ENCODE measurements around the gene COA5.

The COA5 gene, protein sequence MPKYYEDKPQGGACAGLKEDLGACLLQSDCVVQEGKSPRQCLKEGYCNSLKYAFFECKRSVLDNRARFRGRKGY

DNA sequence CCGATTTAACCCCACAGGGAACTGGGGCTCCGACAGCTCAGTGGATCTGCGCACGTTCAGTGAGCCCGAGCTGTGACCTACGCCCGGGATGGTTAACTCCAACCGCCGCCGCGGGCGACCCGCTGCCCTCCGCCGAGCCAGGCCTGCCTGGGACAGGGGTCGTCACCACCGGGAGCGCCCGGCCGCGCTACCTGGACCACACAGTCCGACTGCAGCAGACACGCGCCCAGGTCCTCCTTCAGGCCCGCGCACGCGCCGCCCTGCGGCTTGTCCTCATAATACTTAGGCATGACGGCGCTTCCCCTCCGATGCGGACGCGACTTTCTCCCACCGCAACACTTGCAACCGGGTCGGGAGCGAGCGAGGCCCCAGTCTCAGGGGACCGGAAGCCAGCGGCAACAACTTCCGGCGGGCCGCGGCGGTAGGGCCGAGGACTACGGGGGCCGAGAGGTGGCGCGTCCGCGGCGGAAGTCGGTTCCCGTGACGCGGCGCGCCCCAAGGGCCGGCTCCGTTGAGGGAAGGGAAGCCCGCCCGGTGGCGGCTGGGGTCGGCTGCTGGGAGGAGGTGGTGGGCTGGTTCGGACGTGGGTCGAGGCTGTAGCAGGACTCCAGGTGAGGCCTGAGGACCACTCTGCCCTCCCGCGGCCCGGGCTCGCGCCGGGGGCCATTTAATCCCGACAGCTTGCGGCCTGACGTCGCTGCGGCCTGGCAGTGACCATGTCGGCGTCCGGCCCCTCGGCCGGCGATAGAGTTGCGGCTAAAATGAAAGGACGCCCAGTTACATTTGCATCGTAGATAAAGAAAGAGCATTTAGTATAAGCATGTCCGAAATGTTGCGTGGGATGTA is at the start of gene COA5, which contains the start of gene UNC50:
Gene COA5 (minus strand): TSS at position 397 of the 846 bp plus-strand sequence. CDS start 107 bp downstream, at position 290.
Gene UNC50 (plus strand): TSS at position 474 of the 846 bp plus-strand sequence. CDS start 1,171 bp downstream, outside the sequence.
- DNase-seq (ENCODE audit: low read depth in 3 of 3) = peak; percentile 88 to 90 (median 88)

DNA sequence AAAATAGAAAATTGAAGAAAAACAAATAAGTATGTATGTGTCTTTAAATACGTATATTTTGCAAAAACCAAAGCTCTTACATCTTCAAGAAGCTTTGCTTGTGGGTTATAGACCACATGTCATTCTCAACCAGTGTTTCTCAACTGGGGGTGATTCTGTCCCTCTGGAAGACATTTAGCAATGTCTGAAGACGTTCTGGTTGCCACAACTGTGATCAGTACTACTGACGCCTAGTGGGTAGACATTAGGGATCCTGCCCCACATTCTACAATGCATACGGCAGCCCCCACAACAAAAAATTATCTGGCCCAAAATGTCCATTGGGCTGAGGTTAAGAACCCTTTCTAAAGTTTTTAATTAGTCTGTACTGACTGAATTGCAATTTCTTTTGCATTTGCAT is 48.5 kb upstream of the COA5 start:
- DNase-seq (ENCODE audit: low read depth in 3 of 3) = no peak

DNA sequence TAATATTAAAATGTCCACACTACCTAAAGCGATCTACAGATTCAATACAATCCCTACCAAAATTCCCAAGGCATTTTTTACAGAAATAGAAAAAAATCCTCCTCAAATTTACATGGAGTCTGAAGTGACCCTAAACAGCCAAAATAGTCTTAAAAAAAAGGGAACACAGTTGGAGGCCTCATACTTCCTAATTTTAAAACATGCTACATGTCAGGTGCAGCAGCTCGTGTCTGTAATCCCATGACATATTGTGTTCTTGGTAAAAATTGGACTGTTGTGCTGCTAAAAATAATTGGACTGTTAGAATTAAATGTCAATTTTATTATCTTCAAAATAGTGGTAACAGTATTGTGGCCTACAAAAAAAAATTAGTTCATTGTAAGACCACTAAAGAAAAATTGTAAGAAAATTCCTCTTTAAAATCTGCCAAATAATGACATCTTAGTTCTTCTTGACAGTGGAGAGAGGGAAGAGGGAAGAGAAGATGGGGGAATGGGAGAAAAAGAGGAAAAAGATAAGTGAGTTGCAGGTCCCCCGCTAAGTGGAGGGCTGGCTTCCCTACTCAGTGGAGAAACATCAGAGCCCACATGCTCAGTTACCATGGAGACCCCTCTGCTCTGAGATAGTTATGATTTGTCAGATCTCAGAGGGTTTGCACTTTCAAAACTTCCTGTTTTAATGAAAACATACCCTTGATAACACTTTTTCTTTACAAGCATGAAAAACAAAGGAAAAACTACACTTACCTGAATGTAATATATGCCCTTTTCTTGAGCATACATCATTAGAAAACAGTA is 46.6 kb upstream of the COA5 start:
- no peak for DNase-seq (ENCODE audit: low read depth in 3 of 3)

DNA sequence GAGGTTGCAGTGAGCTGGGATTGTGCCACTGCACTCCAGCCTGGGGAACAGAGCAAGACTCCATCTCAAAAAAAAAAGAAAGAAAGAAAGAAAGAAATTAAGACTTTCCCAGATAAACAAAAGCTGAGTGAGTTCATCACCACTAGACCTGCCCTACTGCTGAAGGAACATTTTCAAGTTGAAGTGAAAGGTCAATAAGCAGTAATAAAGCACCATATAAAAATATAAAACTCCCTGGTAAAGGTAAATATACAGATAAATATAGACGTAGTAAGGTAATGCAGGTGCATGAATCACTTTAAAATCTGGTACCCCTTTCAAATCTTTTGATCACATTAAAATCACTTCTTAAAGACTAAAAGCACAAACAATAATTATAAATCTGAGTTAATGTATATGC is 42.7 kb upstream of the COA5 start:
- DNase-seq (ENCODE audit: low read depth in 3 of 3) = no peak

DNA sequence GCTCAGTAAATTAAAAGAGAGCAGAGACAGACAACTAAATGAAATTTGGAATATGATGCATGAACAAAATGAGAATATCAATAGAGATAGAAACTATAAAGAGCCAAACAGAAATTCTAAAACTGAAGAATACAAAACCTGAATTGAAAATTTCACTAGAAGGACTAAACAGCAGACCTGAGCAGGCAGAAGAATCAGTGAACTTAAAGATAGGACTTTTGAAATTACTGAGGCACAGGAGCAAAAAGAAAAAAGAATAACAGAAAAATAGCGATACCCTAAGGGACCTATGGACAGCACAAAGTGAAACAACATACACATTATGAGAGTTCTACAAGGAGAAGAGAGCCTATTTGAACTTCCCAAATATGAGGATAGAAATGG is 41.7 kb upstream of the COA5 start:
- no peak for DNase-seq (ENCODE audit: low read depth in 3 of 3)

DNA sequence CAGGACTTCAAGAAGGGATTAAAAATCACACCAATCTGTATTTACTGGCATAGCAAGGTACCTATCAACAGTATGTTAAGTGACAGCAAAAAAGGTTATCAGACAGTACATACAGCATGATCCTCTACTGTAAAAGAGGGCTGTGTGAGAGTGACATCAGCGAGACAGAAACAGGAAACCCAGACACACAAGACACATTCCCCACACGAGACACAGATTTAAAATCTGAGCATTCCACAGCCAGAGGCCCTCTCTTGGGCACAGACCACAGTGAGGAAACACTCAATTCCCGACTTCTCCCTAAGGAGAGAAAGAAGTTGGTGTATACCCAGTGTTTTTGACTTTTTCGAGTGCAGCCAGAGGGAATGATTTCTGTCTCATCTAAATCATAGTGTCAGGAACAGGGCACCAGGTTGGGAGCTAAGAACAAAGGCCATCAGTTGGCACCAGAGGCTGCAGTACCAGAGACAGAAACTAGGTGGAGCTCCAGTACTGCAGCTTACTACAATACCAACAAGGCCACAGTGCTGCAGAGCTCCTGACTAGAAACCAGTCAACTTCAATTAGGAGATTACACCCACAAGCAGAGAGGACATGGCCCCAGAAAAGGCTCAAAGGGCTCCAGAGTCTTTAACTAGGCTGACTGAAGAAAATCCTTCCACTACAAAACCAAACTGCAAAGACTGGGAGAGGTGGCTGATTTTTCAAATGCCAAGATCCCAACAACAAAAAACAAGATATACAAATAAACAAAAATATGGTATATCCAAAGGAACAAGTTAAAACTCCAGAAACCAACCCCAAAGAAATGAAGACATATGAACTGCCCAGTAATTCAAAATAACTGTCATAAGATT is 41.1 kb upstream of the COA5 start:
- peak; percentile 62 to 74 (median 64) for DNase-seq (ENCODE audit: low read depth in 3 of 3)

DNA sequence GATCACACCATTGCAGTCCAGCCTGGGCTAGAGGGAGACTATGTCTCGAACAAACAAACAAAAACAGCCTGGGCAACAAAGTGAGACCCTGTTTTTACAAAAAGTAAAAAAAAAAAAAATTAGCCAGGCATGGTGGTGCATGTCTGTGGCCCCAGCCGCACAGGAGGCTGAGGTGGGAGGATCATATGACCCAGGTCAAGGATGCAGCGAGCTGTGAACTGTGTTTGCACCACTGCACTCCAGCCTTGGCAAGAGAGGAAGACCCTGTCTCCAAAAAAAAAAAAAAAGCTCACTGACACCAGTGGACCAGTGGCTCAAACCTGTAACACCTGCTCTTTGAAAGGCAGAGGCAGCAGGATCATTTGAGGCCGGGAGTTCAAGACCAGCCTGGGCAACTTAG is 40.1 kb upstream of the COA5 start:
- no peak for DNase-seq (ENCODE audit: low read depth in 3 of 3)

DNA sequence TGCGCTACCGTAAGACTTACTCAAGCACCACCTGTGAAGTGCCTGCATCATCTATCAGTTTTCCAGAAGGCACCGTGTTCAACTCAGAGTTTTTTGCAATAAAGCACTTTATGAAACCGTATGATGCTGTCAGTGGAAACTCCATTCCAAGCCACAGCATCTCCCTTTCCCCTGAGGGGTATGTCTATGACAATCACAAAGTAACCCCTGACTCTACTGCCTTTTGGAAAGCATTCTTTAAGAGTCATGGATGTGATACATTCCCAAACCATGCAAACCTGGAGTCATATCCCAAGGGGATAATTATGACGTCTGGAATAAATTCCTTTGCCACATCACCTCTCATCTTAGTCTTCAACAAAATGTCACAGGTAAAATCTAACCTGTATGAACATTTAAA is 39.3 kb upstream of the COA5 start:
- DNase-seq (ENCODE audit: low read depth in 3 of 3) = no peak

DNA sequence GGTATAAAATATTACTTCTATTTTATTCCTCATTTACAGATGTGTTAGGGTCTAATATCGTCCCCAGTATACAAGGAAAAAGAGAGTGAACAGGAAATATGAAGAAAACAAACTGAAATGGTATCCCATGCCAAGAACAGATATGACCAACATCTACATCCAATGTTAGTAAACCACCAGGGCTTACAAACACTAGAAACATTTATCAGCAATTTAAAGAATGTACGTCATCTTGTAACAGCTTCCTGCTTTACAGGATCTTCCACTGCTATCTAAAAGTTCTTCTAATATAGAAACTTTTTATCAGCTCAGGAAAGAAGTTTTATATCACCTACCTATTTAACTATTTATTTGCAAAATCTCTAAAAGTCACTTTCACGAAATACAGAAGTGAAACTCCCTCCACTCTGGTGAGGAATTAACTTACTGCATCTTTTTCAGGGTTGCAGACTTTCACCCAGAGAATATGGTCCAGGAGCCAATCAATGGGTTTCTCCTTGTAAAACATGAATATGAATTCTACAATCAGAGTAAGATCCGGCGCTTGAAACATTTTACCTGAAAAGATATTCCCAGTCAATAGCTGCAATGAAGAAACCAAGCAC is 35.3 kb upstream of the COA5 start:
- DNase-seq (ENCODE audit: low read depth in 3 of 3) = no peak

DNA sequence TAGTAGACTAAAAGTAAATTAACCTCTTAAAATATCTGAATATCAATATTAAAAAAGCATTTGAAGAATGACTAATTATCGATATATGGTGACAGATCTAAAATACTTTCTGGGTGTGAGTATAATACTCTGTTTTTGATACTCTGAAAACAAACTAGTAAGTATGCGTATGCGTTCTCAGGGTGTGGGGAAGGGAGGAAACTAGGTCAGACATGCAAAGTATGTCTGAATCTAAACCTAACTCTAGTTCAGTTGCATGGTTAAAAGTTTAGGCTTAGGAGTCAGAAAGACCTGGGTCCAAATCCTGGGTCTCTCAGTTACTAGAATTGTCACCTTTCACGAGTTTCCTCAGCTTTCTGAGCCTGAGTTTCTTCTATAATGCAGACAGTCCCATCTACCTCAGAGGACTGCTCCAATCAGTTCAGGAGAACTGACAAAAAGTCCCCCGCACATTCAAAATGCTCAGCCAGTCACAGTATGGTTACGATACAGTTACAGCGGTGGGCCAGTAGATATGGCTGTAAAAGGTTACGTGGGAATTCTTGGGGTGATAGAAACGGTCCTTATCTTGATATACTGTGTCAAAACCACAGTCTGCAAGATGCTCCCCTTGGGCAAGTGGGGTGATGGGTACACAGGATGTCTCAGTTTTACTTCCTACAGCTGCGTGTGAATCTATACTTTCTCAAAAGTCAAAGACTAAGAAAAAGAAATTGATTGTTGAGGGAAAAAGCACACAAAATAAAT is 29.3 kb upstream of the COA5 start:
- peak in 2 of 3 donors; percentile 22 to 35 for DNase-seq (ENCODE audit: low read depth in 3 of 3)

DNA sequence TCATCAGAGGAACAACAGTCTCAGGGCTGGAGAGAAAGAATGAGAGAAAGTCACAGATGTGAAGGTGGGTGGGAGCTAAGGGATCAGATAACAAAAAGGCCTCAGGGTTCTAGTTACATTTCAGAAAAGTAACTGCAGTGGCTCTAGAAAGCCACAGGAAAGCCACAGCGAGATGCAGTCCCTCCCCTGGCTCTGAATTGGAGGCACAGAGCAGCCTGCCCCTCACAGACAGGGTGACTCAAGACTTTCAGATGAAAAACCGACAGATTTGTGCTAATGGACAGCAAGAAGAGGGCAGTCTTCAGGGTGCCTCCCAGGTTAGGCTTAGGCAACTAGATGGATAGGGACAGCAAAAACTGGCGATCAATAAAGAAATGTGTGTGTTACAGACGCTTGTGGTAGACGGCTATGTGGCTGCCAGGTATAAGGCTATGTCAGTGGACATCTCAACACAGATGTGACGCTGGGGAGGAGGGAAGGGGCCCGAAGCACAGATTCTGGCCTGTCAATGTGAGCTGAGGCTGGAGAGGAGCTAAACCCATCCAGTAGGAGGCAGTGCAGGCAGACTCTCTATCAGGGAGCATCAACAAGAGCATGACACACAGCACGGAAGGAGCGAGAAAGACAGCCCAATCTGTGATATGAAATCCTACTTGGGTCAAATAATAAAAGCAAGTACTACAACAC is 26.2 kb upstream of the COA5 start:
- peak in 2 of 3 donors; percentile 39 to 53 for DNase-seq (ENCODE audit: low read depth in 3 of 3)

DNA sequence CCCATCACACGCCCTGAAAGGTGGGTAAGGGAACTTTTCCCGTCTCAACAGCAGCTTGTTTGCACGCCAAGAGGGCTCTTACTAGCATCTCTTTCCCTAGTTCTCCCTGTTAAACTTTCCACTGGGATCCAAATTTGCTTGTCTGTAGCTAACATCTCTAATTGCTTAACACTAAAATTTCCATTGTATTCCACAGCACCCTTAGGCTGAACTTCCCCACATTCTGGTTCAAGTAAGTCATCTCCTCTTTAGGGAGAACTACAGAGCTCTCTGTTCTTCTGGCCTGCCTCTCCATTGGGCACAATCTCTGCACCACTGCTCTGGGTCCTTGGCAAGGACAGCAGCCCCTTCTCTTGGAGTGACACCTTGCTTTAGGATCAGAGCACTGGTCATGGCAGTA is 24.0 kb upstream of the COA5 start:
- no peak for DNase-seq (ENCODE audit: low read depth in 3 of 3)

DNA sequence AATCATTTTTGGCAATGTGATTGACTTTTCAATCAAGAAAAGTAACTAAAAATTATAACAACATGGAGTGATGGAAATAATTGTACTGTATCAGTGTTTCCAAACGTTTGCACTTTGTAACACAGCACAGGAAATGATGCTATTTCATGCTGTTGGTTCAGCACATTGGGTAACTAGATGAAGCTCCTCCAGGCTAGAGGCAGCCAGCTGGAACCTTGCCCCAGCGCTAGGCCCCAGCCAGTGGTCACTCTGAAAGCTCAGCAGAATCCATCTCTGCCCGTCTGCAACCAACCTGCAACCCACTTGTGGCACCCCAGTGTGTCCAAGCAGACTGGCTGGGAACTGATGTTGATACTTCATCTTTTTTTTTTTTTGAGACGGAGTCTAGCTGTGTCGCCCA is 15.3 kb upstream of the COA5 start:
- no peak for DNase-seq (ENCODE audit: low read depth in 3 of 3)

DNA sequence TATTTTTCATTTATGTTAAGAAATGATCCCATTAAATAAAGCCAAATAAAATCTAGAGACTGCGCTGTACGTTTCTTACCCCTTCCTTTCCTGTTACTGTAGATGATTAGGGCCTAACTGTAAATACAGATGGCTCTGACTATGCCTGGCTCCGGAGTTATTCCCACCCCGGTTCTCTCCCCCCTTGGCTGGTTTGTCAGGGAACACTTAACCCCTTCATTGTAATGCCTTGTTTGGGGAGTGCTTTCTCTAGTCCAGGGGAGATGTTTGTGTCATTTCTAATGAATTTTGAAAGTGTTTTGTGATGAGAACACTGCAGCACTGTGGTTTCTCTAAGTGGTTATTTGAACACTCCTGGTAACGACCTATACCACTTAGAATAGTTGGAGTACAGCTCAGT is 8.8 kb upstream of the COA5 start:
- DNase-seq (ENCODE audit: low read depth in 3 of 3) = no peak

DNA sequence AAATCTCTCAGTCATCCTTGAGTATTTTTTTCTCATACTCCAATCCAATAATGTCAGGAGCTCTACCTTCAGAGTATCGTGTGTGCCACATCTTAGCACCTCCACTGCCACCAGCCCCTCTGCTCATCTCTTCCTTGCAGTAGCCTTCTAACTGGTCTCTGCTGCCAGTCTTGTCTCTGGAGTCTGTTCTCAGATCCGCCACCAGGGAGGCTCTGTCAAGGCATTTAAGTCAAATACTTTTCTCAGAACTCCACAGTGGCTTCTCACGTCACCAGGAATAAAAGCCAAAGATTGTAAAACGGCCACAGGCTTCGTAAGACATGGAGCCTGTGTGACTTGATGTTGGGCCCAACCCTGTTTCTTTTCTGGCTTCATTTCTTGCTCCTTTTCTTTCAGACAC is 7.2 kb upstream of the COA5 start:
- no peak for DNase-seq (ENCODE audit: low read depth in 3 of 3)

DNA sequence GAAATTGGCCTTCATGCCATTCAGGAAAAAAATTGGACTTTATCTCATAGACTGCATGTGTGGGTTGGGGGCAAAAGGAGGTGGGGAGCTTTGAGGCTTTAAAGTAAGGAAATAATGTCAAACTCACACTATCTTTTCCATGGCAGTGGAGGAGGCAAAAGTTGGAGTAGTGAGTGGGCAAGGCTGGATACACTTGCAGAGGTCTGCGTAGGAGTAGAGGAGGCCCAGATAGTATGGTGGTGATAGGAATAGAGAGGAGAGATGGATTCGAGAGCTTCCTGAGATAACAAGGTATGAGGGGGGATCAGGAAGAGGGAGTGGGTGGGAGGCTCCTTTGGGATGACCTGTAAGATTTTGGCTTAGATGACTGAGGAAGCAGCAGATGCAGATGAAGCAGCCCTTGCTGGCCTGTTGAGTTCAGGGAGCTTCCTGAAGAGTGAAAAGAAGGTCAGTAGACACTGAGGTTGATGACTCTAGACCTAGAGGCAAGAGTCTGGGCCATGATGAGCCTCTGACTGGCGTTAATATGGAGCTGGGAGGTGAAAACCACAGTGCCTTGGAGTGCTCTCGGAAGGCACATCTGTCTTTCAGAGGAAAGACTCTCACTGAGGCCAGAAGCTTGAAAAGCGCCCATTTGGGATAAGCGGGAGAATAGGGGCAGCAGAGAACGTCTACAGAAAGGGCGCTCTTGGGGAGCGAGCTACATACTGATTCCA is 5.9 kb upstream of the COA5 start:
- no peak for DNase-seq (ENCODE audit: low read depth in 3 of 3)

DNA sequence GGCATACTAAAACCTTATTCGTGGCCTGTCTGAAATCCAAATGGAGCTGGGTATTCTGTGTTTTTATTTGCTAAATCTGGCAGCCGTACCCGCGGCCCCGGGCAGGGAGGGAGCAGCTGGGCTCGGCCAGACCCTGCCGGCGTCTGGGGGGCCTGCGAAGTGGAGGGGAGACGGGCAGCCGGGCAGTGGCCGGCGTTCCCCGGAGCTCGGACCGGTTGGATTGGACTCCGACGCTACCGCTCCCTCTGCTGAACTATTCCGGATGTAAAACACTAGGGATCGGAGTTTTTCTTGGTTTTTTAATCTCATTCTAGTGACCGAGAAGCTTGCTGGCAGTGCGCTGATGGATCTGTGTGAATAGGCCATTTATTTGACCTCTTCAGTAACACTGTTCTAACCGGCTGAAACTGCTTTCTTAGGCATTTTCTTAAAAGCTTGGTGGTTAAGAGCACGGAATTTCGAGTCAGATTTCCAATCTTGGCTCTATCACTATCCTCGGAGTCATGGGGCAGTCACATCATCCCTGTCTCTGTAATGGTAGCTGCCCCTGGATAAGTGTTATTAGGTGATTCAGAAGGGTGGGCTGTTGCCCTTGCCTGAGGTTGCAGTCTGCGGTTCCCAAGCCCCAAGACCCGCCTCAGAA is 771 bp upstream of the COA5 start:
- DNase-seq (ENCODE audit: low read depth in 3 of 3) = no peak

DNA sequence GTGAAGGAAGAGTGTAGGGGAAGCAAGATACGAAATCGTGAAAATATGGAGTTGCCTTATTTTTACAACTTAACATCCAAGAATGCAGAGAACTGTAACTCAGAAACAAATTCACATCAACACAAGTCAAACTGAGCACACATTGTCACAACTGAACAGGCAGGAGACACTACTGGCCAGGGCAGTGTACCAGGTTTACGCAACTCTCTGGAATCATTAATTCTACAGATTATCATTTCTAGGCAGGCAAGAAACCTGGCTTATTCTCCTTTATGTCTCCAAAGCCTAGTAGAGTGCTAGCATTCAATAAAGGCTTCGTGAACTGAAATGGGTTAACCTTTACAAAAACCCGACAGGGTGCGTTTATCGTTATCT is 584 bp downstream of the COA5 start:
- DNase-seq (ENCODE audit: low read depth in 3 of 3) = no peak

DNA sequence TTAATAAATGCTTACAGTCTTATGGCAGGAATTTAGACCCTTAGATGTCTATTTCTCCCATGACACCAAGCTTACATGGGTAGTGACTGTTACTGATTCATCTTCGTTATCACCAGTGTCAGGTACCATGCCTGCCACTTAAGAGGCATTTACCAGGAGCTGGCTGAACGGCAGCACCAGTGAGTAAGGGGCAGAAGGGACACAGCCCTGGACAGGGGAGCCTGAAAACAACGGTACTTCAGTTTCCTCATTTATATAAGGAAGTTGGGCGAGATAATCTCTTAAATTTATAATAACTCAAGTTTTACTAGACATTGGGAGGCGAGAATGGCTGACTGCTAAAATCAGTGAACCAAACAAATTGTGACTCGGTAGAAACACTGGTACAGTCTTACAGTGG is 1.2 kb downstream of the COA5 start:
- no peak for DNase-seq (ENCODE audit: low read depth in 3 of 3)
